Measurements from ENCODE around the gene ANKHD1. TPM values are rescaled to one million over a fixed set of nuclear protein-coding genes. Genes with fewer than 3 reads are reported as not detected.
A peak's percentile ranks its signal among the peaks of the same experiment; 100 is the strongest.

Gene ANKHD1
- total and polyA plus RNA-seq, 2 of the 8 experiments (the other 6 are each of a cell fraction or from before 2014, with no cell fraction given) = 69.9 to 108 TPM

DNA sequence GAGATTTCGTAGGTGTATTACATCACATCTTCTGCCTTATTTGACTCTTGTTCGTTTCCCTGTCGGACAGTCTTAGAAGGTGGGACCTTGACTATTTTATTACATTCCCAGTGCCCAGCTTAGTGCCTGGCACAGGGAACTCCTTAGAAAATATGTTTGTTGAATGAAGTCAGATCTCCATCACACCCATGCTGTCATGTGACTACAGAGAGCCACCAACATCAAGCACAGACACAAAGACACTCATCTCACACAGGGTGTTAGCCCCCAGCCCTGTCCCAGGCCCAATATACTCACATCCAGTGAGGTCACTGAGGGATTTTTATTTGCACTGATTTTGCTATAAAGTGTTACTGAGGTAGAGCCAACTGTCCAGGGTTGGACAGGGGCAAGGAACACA is 156.3 kb downstream of the ANKHD1 start:
- CTCF ChIA-PET (ENCODE audit: partially characterized antibody) = interaction anchor here (1.1 to 3.4 kb wide), 3 partner anchors 10 to 154 kb away, joined by 3 to 19 read pairs (median 12); partner anchors contain the start of gene EIF4EBP3
- Histone ChIP-seq H4K5ac (ENCODE audit: insufficient read length, low read depth, low read length) (no peak overlapping the region), H2BK120ac (replicated peaks; ENCODE audit: low read depth, low read length) (peak overlapping the region; percentile 65), H2BK5ac (ENCODE audit: low read depth, low read length) (peak overlapping the region; percentile 91), H3K56ac (replicated peaks; ENCODE audit: insufficient read length, low read depth, low read length) (no peak overlapping the region), H3K18ac (ENCODE audit: extremely low read depth, low read length) (peak overlapping the region; percentile 98), H3K79me2 (ENCODE audit: control insufficient read depth in 1 of 2, insufficient read depth in 2 of 2, low read length in 2 of 2) (peaks cover 9 to 37% of the 10 kb centered on the region in 2 experiments; a peak in 3 of 4 replicates), H3K4me3 (ENCODE audit: extremely low read depth in 1 of 4, insufficient read depth in 2 of 4, low read depth in 3 of 4, low read length in 4 of 4) (peak overlapping the region; percentile 61 to 93 (median 64); a peak in 7 of 8 replicates), H3K79me1 (ENCODE audit: low read depth, low read length) (peaks cover 5% of the 10 kb centered on the region), H2BK15ac (ENCODE audit: low read length) (peak overlapping the region; percentile 99), H3K4ac (replicated peaks; ENCODE audit: insufficient read length, low read depth, low read length) (peak overlapping the region; percentile 89), H3K27me3 (replicated peaks in 1 of 4; ENCODE audit: control insufficient read depth in 3 of 4, extremely low read depth in 1 of 4, insufficient read depth in 3 of 4, low read length in 3 of 4) (no peaks in the 10 kb centered on the region), H2BK12ac (ENCODE audit: low read depth, low read length) (peak overlapping the region; percentile 94), H2BK20ac (ENCODE audit: low read length) (peak overlapping the region; percentile 86; the same call in 1 of the 2 replicates), H3K9ac (replicated peaks in 1 of 4; ENCODE audit: extremely low read depth in 1 of 4, low read depth in 3 of 4, low read length in 3 of 4) (peak overlapping the region in 3 of 4 experiments; percentile 60 to 85 (median 69); a peak in 5 of 7 replicates), H3K4me1 (replicated peaks in 1 of 4; ENCODE audit: control insufficient read depth in 3 of 4, insufficient read depth in 4 of 4, low read length in 3 of 4) (peaks cover 0 to 6% (median 5%) of the 10 kb centered on the region in 4 experiments; a peak in 4 of 7 replicates), H4K20me1 (replicated peaks in 1 of 2; ENCODE audit: control insufficient read depth in 1 of 2, insufficient read depth in 2 of 2, low read length in 2 of 2) (peaks cover 0 to 5% of the 10 kb centered on the region in 2 experiments), H2AFZ (ENCODE audit: low read length) (no peak overlapping the region), H3K4me2 (ENCODE audit: insufficient read depth in 1 of 2, low read depth in 2 of 2, low read length in 2 of 2) (peak overlapping the region; percentile 66 to 82), H3K23me2 (ENCODE audit: low read depth, low read length) (peaks cover 8% of the 10 kb centered on the region; the same call in 1 of the 2 replicates), H2AK5ac (ENCODE audit: low read depth, low read length) (peak overlapping the region; percentile 98), H3K9me3 (ENCODE audit: insufficient read depth in 2 of 2, low read depth in 1 of 2, low read length in 1 of 2) (no peaks in the 10 kb centered on the region), H4K8ac (ENCODE audit: extremely low read depth, insufficient read depth, low read length) (peak overlapping the region; percentile 98; the same call in 1 of the 2 replicates), H3K36me3 (ENCODE audit: control insufficient read depth in 2 of 4, insufficient read depth in 4 of 4, low read length in 3 of 4) (no peaks in the 10 kb centered on the region; a peak in 1 of 8 replicates), H3K14ac (ENCODE audit: insufficient read length) (no peak overlapping the region), H3K27ac (ENCODE audit: low read depth, low read length) (peak overlapping the region; percentile 85), H3K23ac (ENCODE audit: insufficient read length) (no peak overlapping the region), H4K91ac (replicated peaks; ENCODE audit: insufficient read length, low read length) (peak overlapping the region; percentile 87)
- POLR2A ChIA-PET (ENCODE audit: partially characterized antibody) = interaction anchor here (0.9 to 10.8 kb wide), 14 partner anchors 9 to 199 kb away, joined by 3 to 191 read pairs (median 6); partner anchors contain the start of genes ANKHD1, DND1, EIF4EBP3 and HARS1
- WGBS, 2 experiments (ENCODE audit: extremely low coverage in 1 of 2, insufficient coverage in 1 of 2, insufficient read length in 1 of 2, insufficient replicate concordance in 2 of 2, low coverage in 1 of 2, low lambda C conversion rate in 2 of 2, missing lambda C conversion rate in 1 of 2) = 90% methylated on average over 3 of the region's 3 CpGs; no CpG with 5 or more reads in 1 of the 2 experiments
- TF ChIP-seq, protein P1, sequence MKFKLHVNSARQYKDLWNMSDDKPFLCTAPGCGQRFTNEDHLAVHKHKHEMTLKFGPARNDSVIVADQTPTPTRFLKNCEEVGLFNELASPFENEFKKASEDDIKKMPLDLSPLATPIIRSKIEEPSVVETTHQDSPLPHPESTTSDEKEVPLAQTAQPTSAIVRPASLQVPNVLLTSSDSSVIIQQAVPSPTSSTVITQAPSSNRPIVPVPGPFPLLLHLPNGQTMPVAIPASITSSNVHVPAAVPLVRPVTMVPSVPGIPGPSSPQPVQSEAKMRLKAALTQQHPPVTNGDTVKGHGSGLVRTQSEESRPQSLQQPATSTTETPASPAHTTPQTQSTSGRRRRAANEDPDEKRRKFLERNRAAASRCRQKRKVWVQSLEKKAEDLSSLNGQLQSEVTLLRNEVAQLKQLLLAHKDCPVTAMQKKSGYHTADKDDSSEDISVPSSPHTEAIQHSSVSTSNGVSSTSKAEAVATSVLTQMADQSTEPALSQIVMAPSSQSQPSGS (IDR thresholded peaks at IDR 0.05; ENCODE audit: low read length) = no peak
- TF ChIP-seq SIRT6 (IDR thresholded peaks at IDR 0.05; ENCODE audit: low read length) (no peak), TEAD4 (IDR thresholded peaks at IDR 0.05; ENCODE audit: low read depth, low read length) (no peak), EGR1 (IDR thresholded peaks at IDR 0.05; ENCODE audit: borderline replicate concordance, low read depth, low read length) (no peak), FOSL1 (IDR thresholded peaks at IDR 0.05; ENCODE audit: insufficient read depth, low read depth, low read length) (no peak), BACH1 (IDR thresholded peaks at IDR 0.05; ENCODE audit: low read length) (no peak), TBP (IDR thresholded peaks at IDR 0.05; ENCODE audit: low read depth, low read length) (no peak)
- DNase-seq (ENCODE audit: low read depth in 1 of 2, low spot score in 2 of 2) (no peak), FAIRE-seq (no peak)

Data from H1 (cell line).